GM18909 (cell line): ENCODE results near the gene GDPD4.

Experiments used
- ATAC-seq: cut with Tn5 transposase; IDR thresholded peaks from one replicate; pipeline ENCODE4 v1.9.1; 2021; ENCODE audit warnings: mild to moderate bottlenecking; ENCODE audit not compliant: unreplicated experiment, poor library complexity

GDPD4 gene

DNA sequence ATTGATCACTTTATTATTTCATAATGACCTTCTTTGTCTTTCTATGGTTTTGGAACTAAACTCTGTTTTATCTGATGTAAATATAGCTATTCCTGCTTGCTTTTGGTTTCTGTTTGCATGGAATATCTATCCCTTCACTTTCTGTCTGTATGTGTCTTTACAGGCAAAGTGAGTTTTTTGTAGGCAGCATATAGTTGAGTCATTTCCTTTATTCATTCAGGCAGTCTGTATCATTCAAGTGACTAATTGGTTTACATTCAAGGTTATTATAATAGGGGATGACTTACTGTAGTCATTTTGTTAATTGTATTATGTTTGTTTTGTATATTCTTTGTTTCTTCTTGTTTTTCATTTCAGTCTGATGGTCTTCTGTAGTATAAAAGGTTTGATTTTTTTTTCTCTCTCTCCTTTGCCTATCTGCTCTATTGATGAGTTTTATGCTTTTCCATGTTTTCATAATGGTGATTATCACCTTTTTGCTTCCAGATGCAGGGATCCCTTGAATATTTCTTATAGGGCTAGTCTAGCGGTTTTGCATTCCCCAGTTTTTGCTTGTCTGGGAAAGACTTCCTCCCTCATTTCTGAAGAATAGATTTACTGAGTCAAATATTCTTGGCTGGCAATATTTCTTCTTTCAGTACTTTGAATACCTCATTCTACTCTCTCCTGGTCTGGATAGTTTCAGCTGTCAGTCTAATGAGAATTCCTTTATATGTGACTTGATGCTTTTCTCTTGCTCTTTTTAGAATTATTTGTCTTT lies 50.4 kb downstream of the GDPD4 start:
- ATAC-seq, result no peak

DNA sequence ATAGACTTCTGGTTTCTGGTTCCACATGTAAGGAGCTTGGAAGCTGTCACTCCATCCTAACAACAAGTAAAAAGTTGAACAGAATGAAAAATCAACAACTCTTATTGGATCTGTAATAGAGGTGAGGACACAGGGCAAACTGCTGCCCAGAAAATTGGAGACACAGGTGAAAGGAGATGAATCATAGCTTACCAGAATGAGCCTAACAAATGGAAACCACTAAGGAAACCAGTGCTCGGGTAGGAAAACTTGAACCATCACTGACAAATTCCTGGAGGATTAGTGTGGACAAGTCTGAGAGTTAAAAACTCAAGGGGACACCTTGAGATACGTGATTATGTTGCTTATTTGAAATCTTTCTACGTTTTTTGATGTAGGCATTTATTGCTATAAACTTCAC lies 52.1 kb downstream of the GDPD4 start:
- no peak for ATAC-seq

DNA sequence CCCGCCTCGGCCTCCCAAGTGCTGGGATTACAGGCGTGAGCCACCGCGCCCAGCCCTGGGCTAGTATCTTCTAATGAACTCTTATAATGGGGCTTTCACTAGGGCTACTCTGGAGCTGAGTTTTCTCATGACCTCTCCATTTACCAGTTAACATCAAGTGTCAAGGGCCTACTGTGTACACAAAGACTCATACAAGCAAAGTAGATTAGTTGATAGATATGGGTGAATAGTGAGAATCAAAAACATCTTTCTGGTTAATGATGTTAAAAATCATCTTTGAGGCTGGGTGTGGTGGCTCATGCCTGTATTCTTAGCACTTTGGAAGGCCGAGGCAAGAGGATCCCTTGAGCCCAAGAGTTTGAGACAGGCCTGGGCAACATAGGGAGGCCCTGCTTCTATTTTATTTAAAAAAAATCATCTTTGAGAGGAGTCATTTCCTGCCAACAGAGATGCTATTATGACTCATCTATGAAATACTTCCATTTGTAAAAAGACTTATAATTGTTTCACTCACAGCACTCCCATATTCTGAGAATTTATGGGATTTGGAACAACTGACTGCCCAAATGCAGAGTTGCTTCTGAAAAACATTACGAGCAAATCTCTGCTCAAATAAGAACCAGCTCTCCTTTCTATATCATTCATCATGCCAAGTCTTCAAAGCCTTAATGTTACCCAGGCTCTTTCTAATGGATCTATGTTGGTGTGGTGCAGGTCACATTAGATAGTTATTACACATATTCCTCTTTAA lies 57.0 kb downstream of the GDPD4 start:
- ATAC-seq, result no peak

DNA sequence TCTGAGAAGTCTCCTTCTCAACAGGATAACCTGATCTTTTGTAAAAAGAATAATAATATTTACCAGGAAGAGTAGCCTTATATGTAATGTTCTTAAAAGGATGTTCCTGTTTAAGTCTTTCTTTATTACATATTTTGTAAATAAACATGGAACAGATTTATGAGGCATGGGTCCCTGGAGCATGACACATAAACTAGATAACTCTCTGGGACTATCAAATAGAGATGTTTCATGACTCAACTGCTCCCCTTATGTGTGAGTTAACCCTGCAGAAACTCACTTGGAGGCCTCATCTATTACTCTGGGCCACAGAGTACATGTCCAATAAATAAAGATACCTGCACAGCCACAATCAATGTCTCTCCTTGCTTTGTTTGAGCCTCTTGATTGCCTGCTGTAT lies 64.6 kb downstream of the GDPD4 start:
- ATAC-seq, result no peak

DNA sequence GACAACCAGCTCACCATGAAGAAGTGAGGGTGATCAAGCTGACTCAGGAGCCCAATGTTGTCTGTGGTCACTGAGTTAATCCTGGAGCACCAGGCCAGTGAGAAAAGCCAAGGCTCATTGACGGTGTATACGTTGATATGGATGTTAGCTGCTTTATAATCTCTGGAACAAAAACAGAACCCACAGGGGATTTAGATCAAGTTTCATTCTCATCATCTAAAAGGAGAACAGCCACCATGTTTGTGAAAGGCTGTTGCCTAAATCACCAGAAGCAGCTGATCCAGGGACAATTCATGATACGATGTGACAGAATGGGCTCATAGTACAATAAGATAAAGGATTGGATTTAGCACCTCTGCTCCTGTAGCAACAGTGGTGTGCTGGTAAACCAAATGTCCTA lies 68.5 kb downstream of the GDPD4 start:
- no peak for ATAC-seq

DNA sequence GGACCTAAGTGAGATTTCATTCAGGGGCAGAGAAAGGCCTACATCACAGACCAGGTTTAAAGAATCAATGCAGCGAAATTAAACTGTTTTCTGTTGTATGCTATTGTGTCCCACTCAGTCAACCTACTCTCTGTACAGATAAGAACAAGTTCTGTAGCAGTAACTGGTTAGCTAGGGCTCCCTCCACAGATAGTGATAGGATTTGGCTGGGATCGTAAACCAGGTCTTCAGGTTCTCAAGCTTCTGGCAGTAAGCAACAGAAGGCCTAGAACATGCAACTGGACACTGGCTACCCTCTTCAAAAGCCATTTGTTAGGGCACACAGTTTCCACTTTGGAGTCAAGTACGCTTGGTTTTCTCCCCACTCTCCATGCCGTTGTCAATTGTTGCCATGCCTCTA lies 69.2 kb downstream of the GDPD4 start:
- ATAC-seq, result no peak

DNA sequence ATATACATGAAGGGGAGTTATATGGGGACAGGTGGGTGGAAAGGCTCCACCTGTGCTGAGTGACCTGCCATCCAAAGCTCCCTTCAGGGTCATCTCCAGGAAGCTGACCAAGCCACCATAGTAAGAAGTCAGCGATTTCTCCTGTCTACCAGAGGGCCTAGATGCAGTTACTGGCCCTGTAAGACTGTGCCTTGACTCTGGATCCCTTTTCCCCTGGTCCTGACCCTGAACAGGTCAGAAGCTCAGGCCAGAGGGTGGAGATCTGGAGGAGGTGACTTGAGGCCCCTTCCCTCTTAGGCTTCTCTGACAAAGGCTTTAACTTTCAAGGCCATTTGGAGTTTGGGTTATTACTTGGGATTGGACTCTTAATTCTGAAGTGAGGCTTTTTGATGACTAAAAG lies 69.7 kb downstream of the GDPD4 start:
- no peak for ATAC-seq

DNA sequence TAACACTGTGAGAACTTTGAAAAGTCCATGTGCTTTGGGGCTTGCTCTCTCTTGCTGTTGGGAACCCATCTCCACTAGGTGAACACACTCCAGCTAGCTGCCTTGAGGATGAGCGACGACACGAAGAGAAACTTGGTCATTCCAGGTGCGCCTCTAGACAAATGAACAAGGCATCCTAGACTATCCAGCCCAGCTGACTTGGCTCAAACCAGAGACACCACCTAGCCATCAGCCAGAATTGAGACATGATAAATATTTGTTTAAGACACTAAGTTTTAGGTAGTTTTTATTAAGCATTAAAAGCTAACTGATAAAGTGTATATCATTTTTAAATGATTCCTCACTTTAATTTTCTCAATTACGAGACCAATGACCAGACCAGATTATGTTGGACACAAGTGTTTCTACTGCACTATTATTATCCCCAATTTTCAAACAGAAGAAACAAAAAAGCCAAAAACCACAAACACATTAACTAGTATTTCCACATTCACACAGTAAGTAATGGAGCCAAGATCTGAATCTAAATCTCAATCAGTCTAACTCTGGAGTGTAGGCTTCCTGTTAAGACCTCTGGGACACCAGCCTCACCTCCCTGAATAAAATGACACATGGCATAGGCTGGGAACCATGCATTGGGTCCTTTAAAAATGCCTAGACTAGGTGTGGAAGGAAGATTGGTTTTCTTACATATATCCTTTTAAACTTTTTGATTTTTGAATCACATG lies 70.4 kb downstream of the GDPD4 start:
- ATAC-seq, result no peak

DNA sequence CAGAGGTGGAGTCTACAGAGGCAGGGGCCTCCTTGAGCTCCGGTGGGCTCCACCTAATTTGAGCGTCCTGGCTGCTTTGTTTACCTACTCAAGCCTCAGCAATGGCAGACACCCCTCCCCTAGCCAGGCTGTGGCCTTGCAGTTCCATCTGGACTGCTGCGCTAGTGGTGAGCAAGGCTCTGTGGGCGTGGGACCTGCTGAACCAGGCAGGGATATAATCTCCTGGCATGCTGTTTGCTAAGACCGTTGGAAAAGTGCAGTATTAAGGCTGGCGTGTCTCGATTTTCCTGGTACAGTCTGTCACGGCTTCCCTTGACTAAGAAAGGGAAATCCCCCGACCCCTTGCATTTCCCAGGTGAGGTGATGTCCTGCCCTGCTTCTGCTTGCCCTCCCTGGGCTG lies 77.7 kb downstream of the GDPD4 start:
- no peak for ATAC-seq

DNA sequence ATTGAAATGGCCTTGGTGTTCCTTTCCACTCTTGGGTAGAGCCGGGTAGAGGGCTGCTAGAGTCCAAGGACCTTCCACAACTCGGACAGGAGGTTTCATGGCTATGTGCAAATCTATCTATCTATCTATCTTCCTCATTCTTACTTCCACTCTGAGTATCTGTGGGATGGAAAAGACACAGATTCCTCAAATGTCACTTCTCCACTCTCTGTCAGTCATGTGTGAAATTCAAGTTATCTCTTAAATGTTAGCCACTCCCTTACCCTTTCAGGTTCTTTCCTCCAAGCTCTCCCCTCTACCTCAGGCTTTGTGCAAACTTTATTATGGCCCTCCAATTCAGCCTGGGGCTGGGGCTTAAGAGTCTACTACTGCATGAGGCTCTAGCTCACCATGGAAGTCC lies 84.3 kb downstream of the GDPD4 start:
- ATAC-seq, result no peak

DNA sequence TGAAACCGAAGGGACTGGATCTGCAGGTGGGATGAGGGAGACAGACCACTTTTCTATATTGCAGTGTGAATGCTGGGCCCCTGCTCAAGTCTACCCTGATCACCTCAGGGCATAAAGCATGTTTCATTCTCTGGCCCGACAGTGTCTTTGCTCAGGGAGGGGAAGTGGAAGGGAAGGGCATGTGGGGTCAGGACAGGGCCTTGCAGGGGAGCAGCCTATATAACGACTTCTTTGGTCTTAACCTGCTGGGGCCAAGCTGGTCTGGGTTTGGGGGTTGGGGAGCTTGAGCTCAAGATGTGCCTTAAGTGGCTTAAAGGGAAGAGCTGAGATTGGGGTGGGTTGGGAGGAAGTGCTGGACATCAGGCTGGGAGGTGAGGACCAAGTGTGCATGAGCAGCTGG lies 86.4 kb downstream of the GDPD4 start:
- ATAC-seq, result no peak

DNA sequence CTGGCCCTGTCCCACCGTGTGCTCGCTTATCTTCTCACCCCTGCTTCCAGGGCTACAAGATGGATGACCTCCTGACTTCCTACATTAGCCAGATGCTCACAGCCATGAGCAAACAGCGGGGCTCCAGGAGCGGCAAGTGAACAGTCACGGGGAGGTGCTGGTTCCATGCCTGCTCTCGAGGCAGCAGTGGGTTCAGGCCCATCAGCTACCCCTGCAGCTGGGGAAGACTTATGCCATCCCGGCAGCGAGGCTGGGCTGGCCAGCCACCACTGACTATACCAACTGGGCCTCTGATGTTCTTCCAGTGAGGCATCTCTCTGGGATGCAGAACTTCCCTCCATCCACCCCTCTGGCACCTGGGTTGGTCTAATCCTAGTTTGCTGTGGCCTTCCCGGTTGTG lies 86.9 kb downstream of the GDPD4 start:
- no peak for ATAC-seq

DNA sequence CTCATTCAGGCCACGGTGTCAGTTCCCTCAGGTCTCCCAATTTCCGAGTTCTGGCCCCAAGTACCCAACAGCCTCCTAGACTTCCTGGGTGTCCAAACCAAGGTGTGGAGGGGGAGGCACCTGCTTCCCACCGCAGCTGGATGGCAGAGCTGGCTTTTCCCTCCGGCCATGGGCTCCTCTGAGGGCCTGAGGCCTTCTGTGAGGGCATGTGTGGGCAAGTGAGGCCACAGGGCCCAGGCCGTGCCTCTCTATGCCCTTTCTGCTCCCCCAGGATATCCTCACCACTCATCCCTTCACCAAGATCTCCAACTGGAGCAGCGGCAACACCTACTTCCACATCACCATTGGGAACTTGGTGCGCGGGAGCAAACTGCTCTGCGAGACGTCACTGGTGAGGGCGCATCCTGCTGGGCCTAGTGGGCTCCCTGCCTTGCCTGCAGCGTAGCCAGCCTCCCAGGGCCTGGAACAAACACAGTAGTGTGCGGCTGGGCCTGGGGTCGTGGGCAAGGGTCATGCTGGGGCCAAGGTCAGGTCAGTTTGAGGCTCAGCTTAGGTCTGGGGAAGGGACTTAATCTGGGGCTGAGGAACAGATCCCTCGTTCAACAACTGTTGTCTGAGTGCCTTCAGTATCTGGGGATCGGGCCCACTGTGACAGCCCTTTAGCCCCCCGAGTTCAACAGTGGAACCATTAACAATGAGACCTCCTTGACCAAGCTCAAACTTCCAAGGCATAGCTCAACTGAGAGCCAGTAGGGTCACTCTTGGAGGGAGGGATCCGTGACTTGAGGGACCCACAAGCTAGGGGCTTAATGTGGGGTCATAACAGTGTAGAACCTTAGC lies 87.7 kb downstream of the GDPD4 start:
- no peak for ATAC-seq

DNA sequence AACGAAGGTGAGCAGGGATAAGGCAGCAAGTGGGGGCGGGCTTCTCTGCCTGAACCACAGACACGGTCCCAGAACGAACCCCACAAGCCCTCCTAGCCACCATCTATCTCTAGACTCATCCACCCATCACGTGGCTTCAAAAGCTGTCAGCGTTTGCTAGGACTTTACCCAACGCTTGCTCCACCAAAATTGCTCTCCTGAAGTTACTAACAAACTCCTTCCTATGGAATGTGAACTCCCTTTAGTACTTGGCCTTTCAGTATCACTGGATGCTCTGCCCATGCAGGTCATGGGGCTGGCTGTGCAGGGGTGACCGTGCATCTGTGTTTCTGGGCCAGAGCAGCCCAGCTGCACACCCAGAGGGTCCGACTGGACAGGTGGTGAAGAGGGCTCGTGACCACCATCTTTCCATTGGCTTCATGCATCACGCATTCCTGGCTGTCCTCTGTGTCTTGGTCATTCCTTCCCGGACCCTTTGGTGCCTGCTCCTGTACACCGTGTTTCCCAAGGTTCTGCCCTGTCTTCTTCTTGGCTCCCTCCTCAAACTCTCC lies 88.4 kb downstream of the GDPD4 start:
- ATAC-seq, result no peak

DNA sequence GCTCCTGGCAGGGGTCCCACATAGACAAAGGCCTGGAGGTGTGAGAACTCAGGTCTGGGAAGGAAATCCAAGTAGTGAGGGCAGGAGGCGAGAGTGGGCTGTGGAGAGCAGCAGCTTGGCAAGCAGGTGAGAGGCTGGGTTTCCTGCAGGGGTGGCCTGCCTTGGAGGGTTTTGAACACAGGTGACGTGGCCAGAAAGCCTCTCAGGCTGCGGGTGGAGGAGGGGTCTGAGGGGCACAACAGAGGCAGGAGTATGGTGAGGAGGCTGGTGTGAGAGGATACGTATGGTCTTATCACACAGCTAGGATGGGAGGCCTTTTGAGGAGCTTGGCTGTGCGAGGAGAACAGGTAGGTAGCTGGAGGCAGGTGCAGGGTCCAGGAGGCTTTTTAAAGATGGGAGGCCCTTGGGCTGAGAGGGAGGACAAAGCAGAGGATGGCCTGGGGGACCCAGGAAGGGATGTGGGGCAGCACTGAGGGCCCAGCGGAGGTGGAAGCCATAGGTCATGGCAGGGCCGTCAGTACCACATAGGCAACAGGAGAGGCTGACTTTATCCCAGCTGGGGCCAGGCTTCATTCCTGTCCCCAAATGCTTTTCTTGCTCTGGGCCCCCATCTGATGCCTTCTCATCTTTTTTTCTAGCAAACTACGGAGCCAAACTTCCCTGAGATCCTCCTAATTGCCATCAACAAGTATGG lies 89.0 kb downstream of the GDPD4 start:
- ATAC-seq, result no peak

DNA sequence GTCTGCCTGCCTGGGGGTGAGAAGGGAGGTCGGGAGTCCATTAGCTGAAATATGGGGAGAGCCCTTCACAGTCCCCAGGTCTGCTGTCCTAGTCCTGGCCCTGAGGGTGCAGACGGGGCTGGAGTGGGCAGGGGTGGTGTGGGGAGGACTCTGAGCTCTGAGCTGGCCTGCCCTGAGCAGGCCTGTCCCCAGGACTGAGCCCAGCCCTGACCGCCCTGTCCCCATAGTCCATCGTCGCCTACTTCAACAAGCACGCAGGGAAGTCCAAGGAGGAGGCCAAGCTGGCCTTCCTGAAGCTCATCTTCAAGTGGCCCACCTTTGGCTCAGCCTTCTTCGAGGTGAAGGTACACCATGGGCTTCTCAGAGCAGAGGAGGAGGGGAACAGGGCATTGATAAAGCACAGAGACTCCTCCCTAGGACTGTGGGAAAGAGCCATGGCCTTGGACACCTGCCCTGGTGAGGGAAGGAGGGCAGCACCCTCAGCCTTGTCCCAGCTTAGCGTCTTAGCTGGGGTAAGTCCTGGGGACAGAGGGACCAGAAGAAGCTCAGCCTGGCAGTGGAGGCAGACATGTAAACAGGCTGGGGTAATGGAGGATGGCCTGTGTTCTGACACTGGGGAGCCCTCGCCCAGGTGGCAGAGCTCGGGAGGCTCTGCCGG lies 89.8 kb downstream of the GDPD4 start:
- ATAC-seq, result no peak

DNA sequence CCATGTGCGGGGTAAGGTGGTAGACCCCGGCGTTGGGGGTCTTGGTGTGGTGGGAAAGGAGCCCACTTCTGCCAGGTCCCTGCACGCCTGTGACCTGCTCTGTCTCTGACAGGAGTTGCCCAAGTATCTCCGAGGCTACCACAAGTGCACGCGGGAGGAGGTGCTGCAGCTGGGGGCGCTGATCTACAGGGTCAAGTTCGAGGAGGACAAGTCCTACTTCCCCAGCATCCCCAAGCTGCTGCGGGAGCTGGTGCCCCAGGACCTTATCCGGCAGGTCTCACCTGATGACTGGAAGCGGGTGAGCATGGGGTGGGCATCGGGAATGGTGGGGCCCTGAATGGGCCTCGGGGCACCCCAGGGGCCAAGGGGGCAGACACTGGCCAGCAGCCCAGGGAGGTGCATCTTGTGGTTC lies 90.4 kb downstream of the GDPD4 start:
- ATAC-seq, result no peak

DNA sequence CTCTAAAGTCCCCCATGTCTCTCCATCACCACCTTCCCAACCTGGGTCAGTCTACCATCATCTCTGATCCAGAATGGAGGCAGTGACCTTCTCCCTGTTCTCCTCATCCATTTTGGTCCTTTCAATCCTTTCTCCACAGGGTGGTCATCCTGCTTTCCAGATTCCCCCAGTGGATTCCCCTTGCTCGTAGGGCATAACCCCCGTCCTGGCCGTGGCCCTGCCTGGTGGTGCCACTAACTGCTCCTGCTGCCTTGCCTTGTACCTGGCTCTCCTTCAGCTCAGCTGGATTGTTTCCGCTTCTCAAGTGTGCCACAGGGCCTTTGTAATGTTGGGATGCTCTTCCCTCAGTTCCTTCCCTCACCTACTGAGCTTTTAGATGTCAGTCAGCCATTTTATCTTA lies 91.8 kb downstream of the GDPD4 start:
- ATAC-seq, result no peak

DNA sequence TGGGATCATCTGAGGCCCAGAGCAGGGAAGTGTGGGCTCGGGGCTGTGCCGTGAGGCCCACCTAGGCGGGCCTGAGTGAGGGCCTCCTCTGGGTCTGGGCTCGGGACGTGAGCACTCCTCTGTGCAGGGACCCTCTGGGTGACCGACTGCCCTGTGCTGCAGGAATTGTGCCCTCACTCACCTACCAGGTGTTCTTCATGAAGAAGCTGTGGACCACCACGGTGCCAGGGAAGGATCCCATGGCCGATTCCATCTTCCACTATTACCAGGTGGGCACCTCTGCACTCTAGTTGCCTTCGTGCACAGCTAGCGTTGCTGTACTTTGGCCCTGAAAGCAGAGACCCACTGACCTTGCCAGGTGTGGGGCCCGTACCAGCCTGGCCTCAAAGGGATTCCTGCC lies 93.0 kb downstream of the GDPD4 start:
- no peak for ATAC-seq
